Right lobe of liver (tissue), 6 donors: ENCODE data around the gene U2AF1L4. TPM values are rescaled to one million over a fixed set of nuclear protein-coding genes. Genes with fewer than 3 reads are reported as not detected.

Source experiments
- ATAC-seq, 4 donors: fragments of 200-7000 bp; cut with Tn5 transposase; one replicate each; pipeline ENCODE4 v1.9.1; 2020; ENCODE audit warnings: mild to moderate bottlenecking in 4 of 4, moderate library complexity in 4 of 4
- DNase-seq, 3 donors: peaks; one replicate each; pipeline ENCODE4 v3.0.0-alpha.2; 2020
- H3K27ac ChIP-seq, 3 donors: fragments of 200-600 bp; one replicate each; pipeline ENCODE4 v1.8.0; 2022
- H3K27me3 ChIP-seq, 2 donors: fragments of 200-600 bp; one replicate each; pipeline ENCODE4 v1.8.0; 2022
- H3K36me3 ChIP-seq, 4 donors: fragments of 200-600 bp; sonication (generic) in 1 of 4; one replicate each; pipeline versions ENCODE4 v1.5.1 to v1.8.0; 2017 to 2022; ENCODE audit warnings: control low read depth in 1 of 4
- H3K4me1 ChIP-seq, 4 donors: fragments of 200-600 bp; sonication (generic) in 1 of 4; one replicate each; pipeline versions ENCODE4 v1.5.1 to v1.8.0; 2017 to 2022; ENCODE audit warnings: control low read depth in 1 of 4
- H3K4me3 ChIP-seq, 3 donors: fragments of 200-600 bp; one replicate each; pipeline ENCODE4 v1.8.0; 2022
- H3K9me3 ChIP-seq, 4 donors: fragments of 200-600 bp; sonication (generic) in 1 of 4; one replicate each; pipeline versions ENCODE4 v1.5.1 to v1.8.0; 2017 to 2022; ENCODE audit warnings: control low read depth in 1 of 4
- CTCF ChIP-seq, 4 donors: fragments of 200-600 bp in 3 of 4; fragments of 450-650 bp in 1 of 4; IDR thresholded peaks; one replicate each; pipeline versions ENCODE4 v1.5.1 to v1.8.0; 2016 to 2022; ENCODE audit warnings: antibody characterized with exemption in 4 of 4, mild to moderate bottlenecking in 2 of 4
- POLR2A ChIP-seq: fragments of 450-650 bp; IDR thresholded peaks from one replicate; pipeline ENCODE4 v1.6.1; 2017; ENCODE audit warnings: antibody characterized with exemption, mild to moderate bottlenecking
- WGBS: methylation state at CpG from one replicate; pipeline ENCODE4 v1.1.6; 2018; ENCODE audit warnings: low coverage, low lambda C conversion rate; ENCODE audit not compliant: insufficient coverage; ENCODE audit errors: missing lambda C conversion rate; 5-methylcytosine and 5-hydroxymethylcytosine counted together
- intact Hi-C, 2 donors: fragments of 100-400 bp; cut with DNase I; formaldehyde crosslinking; loops; one replicate each; pipeline versions ENCODE4 v1.11.2 to v1.14.1; 2022
- total RNA-seq, 6 experiments: library from RNA; depleted of rRNA in 2 of 6; stranded (reverse); fragments of >200 nt in 2 of 6; fragmentation: NEBNext Ultra II Directional in 3 of 6; extraction: Animal tissue kit (Norgen Biotek cat#: 25700) in 3 of 6; gene quantifications; one replicate each; pipeline versions ENCODE4 v1.1.0 to v1.2.4, GENCODE V29; 2016 to 2023
- donor health status: DM: no; HTN: yes; CAD: no.
- donor health status: DM: no; HTN: no; CAD: no.
- donor health status: DM: no; HTN: no; CAD: no.
- donor health status: DM: no; HTN: yes; CAD: no.
- donor health status: DM: no; HTN: yes; CAD: no.

The U2AF1L4 gene
- total RNA-seq, 6 experiments from 2014 or later = 11.3 to 19.9 (median 17.5) TPM

DNA sequence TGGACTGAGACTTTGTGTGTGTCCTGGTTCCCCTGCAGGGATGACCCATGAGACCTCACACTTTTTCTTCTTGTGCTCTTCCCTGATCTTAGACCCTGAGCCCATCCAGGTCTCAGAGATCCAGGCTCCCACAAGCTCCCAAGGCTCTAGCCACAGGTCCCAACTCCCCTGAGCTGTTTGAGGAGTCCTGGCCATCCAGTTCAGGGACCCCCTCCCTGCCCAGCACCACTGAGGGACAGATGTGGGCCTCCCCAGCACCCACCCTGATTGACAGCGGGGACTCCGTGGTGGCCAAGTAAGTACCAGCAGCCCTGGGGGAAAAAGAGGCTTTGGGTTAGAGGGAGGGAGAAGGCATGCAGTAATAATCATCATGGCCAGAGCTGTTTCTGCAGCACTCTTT, 14.5 kb upstream of the U2AF1L4 start:
- ATAC-seq (no peak), DNase-seq (no peak)
- WGBS = no CpG with 5 or more reads among the region's 2 CpGs
- Histone ChIP-seq H3K27me3 (no peaks in the 10 kb centered on the region), H3K27ac (no peak overlapping the region), H3K36me3 (peaks cover 0 to 4% (median 0%) of the 10 kb centered on the region in 4 donors), H3K9me3 (no peaks in the 10 kb centered on the region), H3K4me1 (peaks cover 0 to 18% (median 9%) of the 10 kb centered on the region in 4 donors), H3K4me3 (no peak overlapping the region)
- TF ChIP-seq CTCF (IDR thresholded peaks at IDR 0.05) (no peak), POLR2A (no peak)
- intact Hi-C loops = no loop called here

DNA sequence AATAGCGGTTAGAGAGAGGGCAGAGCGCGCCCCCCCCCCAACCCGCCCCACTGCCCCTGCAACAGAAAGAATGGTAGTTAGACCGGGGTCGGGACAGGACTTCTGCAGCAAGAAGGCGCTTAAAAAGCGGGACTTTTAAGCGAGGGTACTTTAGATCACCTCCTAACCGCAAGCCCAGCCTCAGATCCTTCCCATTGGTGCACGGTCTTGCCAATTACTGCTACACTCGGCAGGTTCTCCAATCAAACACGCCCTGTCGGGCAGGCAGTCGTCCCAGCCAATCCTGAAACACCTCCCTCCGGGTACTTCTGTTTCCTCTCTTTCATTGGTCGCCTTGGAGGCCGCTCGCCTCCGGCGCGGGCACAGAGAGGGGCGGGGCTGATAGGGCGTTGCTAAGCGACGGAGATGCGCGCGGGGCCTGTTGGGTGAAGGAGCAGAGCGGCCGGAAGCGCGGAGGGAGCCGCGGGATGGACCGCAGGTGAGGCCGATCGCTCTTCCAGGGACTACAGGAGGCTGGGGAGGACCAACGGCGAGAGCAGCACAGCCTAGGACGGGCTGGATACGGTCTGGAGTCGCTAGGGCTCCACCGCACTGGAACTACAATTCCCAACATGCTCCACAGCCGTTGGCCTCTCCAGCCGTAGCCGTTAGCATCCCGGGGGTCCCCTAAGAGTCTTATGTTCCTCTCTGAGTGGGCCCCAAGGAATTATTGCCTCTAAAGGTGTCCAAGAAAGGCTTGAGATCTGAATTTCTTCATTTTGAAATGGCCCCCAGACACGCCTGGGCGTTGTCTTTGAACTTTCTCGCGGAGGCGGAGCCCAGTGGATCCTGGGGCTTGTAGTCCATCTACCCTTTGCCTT, 12.8 kb upstream of the U2AF1L4 start, which contains the start of gene PROSER3:
Gene PROSER3, plus strand, starts transcription at position 428 of the 860 bp plus-strand sequence. Its CDS starts 40 bp downstream, at position 468.
- Histone ChIP-seq H3K9me3 (no peaks in the 10 kb centered on the region), H3K4me1 (peaks cover 0 to 18% (median 9%) of the 10 kb centered on the region in 4 donors), H3K36me3 (peaks cover 0 to 9% (median 1%) of the 10 kb centered on the region in 4 donors), H3K27me3 (no peaks in the 10 kb centered on the region), H3K4me3 (peak within 1 kb of the TSS; percentile 89 to 97 (median 92)), H3K27ac (peak within 1 kb of the TSS; percentile 73 to 92 (median 83))
- TF ChIP-seq CTCF (IDR thresholded peaks at IDR 0.05) (no peak), POLR2A (peak; percentile 65)
- DNase-seq = peak; percentile 98 to 99 (median 99)
- WGBS = 0% methylated on average over 29 of the region's 53 CpGs
- intact Hi-C loops = no loop called here
- peak; percentile 87 to 95 (median 94) for ATAC-seq

DNA sequence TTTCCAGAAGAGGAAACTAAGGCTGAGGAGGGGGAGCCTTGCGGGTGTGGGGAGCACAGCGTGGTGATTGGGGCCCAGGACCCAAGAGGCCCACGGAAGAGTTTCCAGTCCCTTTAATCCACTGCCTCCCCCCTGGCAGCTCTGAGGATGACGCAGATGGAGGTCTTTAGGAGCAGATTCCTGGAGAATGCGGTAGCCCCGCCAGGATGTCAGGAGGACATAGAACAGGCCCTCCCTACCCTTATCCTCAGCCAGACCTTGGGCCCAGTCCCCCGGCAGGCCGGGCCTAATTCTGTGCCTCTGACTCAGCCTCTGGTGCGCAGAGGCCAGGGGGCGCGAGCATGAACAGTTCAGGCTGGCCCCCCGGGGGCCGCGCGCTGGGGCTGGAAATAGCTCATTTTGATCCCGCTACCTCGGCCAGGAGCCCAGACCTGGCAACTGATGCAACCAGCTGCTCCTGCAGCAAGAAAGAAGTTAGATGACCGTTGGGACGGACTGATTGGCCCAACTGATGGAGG, 12.1 kb upstream of the U2AF1L4 start:
- Histone ChIP-seq H3K9me3 (no peaks in the 10 kb centered on the region), H3K27me3 (no peaks in the 10 kb centered on the region)
- intact Hi-C loops = no loop called here

More for the DNA sequence above, 12.1 kb upstream of the U2AF1L4 start:
- WGBS = 18% methylated on average over 10 of the region's 19 CpGs
- peak overlapping the region; percentile 61 to 68 (median 62) for H3K27ac ChIP-seq
- peaks cover 0 to 15% (median 5%) of the 10 kb centered on the region in 4 donors for H3K36me3 ChIP-seq
- peaks cover 0 to 18% (median 9%) of the 10 kb centered on the region in 4 donors for H3K4me1 ChIP-seq
- no peak for TF ChIP-seq CTCF (IDR thresholded peaks at IDR 0.05)
- no peak for TF ChIP-seq POLR2A
- peak overlapping the region; percentile 89 to 97 (median 92) for H3K4me3 ChIP-seq
- DNase-seq (peak; percentile 67 to 72 (median 72)), ATAC-seq (peak; percentile 2 to 22 (median 14))
